Measurements from ENCODE around the gene ROR2. TPM values are rescaled to one million over a fixed set of nuclear protein-coding genes. Genes with fewer than 3 reads are reported as not detected.

Gene ROR2
- total and polyA plus RNA-seq, 4 donors = 2.7 to 32.3 (median 9.2) TPM

DNA sequence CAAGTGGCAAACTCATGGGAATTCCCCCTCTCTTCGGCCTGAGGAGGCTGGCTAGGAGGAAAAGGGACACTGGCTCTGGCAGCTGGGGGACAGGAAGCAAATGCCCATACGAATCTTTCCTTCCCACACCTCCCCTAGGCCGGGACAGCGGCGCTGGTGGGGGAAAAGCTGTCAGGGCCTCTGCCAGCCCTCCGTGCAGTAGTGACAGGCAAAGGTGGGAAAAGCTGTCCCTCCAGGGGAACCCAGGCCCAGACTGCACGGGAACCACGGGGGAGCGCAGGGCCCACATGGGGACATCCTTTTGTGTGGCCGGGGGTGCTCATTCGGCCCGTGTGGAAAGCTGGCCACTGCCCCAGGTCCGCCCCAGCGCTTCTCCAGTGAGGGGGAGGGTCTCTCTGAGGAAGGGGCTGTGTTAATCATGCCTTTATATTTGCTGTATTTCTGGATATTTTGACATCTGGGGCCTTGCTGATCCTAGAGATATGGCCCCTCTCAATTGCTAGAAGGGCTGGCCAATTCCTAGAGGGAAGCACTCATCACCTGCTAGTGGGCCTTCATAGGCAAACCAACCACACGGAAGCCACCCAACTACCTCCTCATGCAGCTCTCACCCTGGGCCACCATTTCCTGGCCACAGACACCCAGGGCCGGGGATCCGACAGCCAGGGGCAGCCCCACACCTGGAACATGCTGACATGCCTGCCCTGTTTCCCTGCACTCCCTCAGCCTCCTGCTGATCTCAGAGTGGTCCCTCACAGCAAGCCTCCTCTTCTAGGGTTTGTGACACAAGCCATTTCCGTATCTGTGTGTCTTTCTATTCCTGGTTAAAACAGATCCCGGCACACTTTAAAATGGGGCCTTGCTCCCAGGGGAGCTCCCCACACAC lies 138.8 kb downstream of the ROR2 start:
- no peaks in the 10 kb centered on the region for H3K36me3 ChIP-seq (ENCODE audit: control insufficient read depth in 4 of 4, insufficient read depth in 4 of 4, low read length in 4 of 4)
- no peak overlapping the region for H3K4me3 ChIP-seq
- 78 to 87% methylated on average over 19 of the region's 19 CpGs for WGBS, 2 donors
- DNase-seq = peak in 2 of 3 donors; percentile 53 to 68
- H3K9ac ChIP-seq (ENCODE audit: insufficient read depth in 1 of 2, low read length in 2 of 2) = no peak overlapping the region
- H3K9me3 ChIP-seq (ENCODE audit: control insufficient read depth in 4 of 4, insufficient read depth in 3 of 4, low read length in 3 of 4) = no peaks in the 10 kb centered on the region
- ATAC-seq (ENCODE audit: insufficient read depth, low FRiP score) = no peak
- no peak overlapping the region for H3K27ac ChIP-seq (ENCODE audit: low read depth in 1 of 2, low read length in 1 of 2)
- TF ChIP-seq, protein P1, sequence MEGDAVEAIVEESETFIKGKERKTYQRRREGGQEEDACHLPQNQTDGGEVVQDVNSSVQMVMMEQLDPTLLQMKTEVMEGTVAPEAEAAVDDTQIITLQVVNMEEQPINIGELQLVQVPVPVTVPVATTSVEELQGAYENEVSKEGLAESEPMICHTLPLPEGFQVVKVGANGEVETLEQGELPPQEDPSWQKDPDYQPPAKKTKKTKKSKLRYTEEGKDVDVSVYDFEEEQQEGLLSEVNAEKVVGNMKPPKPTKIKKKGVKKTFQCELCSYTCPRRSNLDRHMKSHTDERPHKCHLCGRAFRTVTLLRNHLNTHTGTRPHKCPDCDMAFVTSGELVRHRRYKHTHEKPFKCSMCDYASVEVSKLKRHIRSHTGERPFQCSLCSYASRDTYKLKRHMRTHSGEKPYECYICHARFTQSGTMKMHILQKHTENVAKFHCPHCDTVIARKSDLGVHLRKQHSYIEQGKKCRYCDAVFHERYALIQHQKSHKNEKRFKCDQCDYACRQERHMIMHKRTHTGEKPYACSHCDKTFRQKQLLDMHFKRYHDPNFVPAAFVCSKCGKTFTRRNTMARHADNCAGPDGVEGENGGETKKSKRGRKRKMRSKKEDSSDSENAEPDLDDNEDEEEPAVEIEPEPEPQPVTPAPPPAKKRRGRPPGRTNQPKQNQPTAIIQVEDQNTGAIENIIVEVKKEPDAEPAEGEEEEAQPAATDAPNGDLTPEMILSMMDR (IDR thresholded peaks at IDR 0.05; ENCODE audit: control extremely low read depth, extremely low read depth) = no peak
- peaks cover 0 to 70% (median 16%) of the 10 kb centered on the region in 5 donors for H3K4me1 ChIP-seq (ENCODE audit: control insufficient read depth in 5 of 5, insufficient read depth in 5 of 5, low read length in 5 of 5)
- no peaks in the 10 kb centered on the region for H3K27me3 ChIP-seq (ENCODE audit: control insufficient read depth in 3 of 3, insufficient read depth in 3 of 3, low read length in 2 of 3)

- no peak for DNase-seq
- TF ChIP-seq, protein P1 (IDR thresholded peaks at IDR 0.05; ENCODE audit: control extremely low read depth, extremely low read depth) = no peak
- Histone ChIP-seq H3K4me1 (ENCODE audit: control insufficient read depth in 5 of 5, insufficient read depth in 5 of 5, low read length in 5 of 5) (peaks cover 0 to 61% (median 20%) of the 10 kb centered on the region in 5 donors), H3K27ac (ENCODE audit: low read depth in 1 of 2, low read length in 1 of 2) (no peak overlapping the region), H3K36me3 (ENCODE audit: control insufficient read depth in 4 of 4, insufficient read depth in 4 of 4, low read length in 4 of 4) (no peaks in the 10 kb centered on the region), H3K9me3 (ENCODE audit: control insufficient read depth in 4 of 4, insufficient read depth in 3 of 4, low read length in 3 of 4) (no peaks in the 10 kb centered on the region), H3K4me3 (no peak overlapping the region), H3K9ac (ENCODE audit: insufficient read depth in 1 of 2, low read length in 2 of 2) (no peak overlapping the region), H3K27me3 (ENCODE audit: control insufficient read depth in 3 of 3, insufficient read depth in 3 of 3, low read length in 2 of 3) (no peaks in the 10 kb centered on the region)
- 87 to 92% methylated on average over 26 of the region's 26 CpGs for whole genome bisulfite sequencing, 2 donors
- no peak for ATAC-seq (ENCODE audit: insufficient read depth, low FRiP score)
These were observed 139.6 kb downstream of the ROR2 start for GRCh38 chr9:91810286-91810905.

DNA sequence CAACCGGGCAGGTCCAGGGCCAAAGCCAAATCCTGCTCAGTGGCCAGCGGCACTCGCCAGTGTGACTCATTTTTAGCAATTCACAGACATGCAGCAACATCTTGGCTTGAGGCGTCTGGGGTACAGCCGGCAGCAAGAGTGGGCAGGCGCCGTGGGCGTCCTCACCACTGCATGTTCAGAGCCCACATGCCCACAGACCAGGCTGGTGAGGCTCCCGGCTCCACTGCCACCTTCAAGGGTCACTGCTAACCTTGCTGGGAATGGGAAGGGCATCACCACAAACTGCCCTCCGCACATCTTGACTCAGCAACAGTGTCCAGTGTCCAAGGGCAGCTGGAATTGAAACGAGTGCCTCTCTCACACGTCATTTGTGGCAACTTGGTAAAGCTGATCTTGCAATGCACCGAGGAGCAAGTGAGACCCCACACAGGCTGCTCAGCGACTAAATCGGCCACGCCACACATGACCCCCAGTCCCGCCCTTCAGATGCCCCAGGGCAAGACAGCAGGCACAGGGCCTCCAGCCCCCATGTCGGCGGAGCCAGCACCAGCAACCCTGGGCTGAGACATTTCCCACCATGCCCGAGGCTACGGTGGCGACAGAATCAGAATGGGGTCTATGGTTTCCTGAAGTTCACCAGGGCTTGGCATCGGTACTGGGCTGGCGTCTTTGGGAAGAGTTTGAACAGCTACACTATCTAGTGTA lies 140.3 kb downstream of the ROR2 start:
- H3K9ac ChIP-seq (ENCODE audit: insufficient read depth in 1 of 2, low read length in 2 of 2) = no peak overlapping the region
- no peaks in the 10 kb centered on the region for H3K27me3 ChIP-seq (ENCODE audit: control insufficient read depth in 3 of 3, insufficient read depth in 3 of 3, low read length in 2 of 3)
- ATAC-seq (ENCODE audit: insufficient read depth, low FRiP score) = no peak
- WGBS, 2 donors = 90 to 94% methylated on average over 24 of the region's 24 CpGs
- H3K36me3 ChIP-seq (ENCODE audit: control insufficient read depth in 4 of 4, insufficient read depth in 4 of 4, low read length in 4 of 4) = no peaks in the 10 kb centered on the region
- TF ChIP-seq, protein P1 (IDR thresholded peaks at IDR 0.05; ENCODE audit: control extremely low read depth, extremely low read depth) = no peak
- no peaks in the 10 kb centered on the region for H3K9me3 ChIP-seq (ENCODE audit: control insufficient read depth in 4 of 4, insufficient read depth in 3 of 4, low read length in 3 of 4)
- peaks cover 0 to 59% (median 20%) of the 10 kb centered on the region in 5 donors for H3K4me1 ChIP-seq (ENCODE audit: control insufficient read depth in 5 of 5, insufficient read depth in 5 of 5, low read length in 5 of 5)
- no peak for DNase-seq
- no peak overlapping the region for H3K4me3 ChIP-seq
- no peak overlapping the region for H3K27ac ChIP-seq (ENCODE audit: low read depth in 1 of 2, low read length in 1 of 2)

All from lung (tissue), 12 donors.